Measurements from ENCODE around the gene PCBP2. TPM values are rescaled to one million over a fixed set of nuclear protein-coding genes. Genes with fewer than 3 reads are reported as not detected.

Gene PCBP2
- total RNA-seq, 1 donor from 2014 or later = 488 TPM

- TF ChIP-seq POLR2AphosphoS5 (IDR thresholded peaks at IDR 0.05; ENCODE audit: insufficient read depth in 1 of 2, low read depth in 1 of 2) (no peak), CTCF (IDR thresholded peaks at IDR 0.05) (no peak), POLR2A (IDR thresholded peaks at IDR 0.05) (no peak)
- Histone ChIP-seq H3K27me3 (no peaks in the 10 kb centered on the region), H3K4me1 (peaks cover 38% of the 10 kb centered on the region), H3K4me3 (no peak overlapping the region), H3K27ac (no peak overlapping the region), H3K36me3 (peaks cover 0 to 81% of the 10 kb centered on the region in 2 donors), H3K9me3 (no peaks in the 10 kb centered on the region)
- DNase-seq (ENCODE audit: extremely low spot score in 2 of 2) = no peak
- intact Hi-C loops (cut with DNase I) = no loop called here
Measured at GRCh38 chr12:53481939-53482586, 30.2 kb downstream of the PCBP2 start.

- Histone ChIP-seq H3K9me3 (no peaks in the 10 kb centered on the region), H3K4me3 (no peak overlapping the region), H3K27me3 (no peaks in the 10 kb centered on the region), H3K36me3 (peaks cover 0 to 76% of the 10 kb centered on the region in 2 donors), H3K4me1 (peaks cover 37% of the 10 kb centered on the region), H3K27ac (no peak overlapping the region)
- no peak for TF ChIP-seq POLR2A (IDR thresholded peaks at IDR 0.05)
- TF ChIP-seq CTCF (IDR thresholded peaks at IDR 0.05) = no peak
- TF ChIP-seq POLR2AphosphoS5 (IDR thresholded peaks at IDR 0.05; ENCODE audit: insufficient read depth in 1 of 2, low read depth in 1 of 2) = no peak
- no peak for DNase-seq (ENCODE audit: extremely low spot score in 2 of 2)
- intact Hi-C loops (cut with DNase I) = no loop called here
Measured at GRCh38 chr12:53482626-53483168, 30.8 kb downstream of the PCBP2 start.

GRCh38 chr12:53483225-53483978, 31.5 kb downstream of the PCBP2 start:
- Histone ChIP-seq H3K27ac (no peak overlapping the region), H3K4me3 (no peak overlapping the region), H3K9me3 (no peaks in the 10 kb centered on the region), H3K4me1 (peaks cover 37% of the 10 kb centered on the region), H3K36me3 (peaks cover 0 to 69% of the 10 kb centered on the region in 2 donors), H3K27me3 (no peaks in the 10 kb centered on the region)
- TF ChIP-seq POLR2AphosphoS5 (IDR thresholded peaks at IDR 0.05; ENCODE audit: insufficient read depth in 1 of 2, low read depth in 1 of 2) (no peak), CTCF (IDR thresholded peaks at IDR 0.05) (no peak), POLR2A (IDR thresholded peaks at IDR 0.05) (no peak)
- intact Hi-C loops (cut with DNase I) = no loop called here
- no peak for DNase-seq (ENCODE audit: extremely low spot score in 2 of 2)

GRCh38 chr12:53483979-53484377, 32.1 kb downstream of the PCBP2 start:
- Histone ChIP-seq H3K36me3 (peaks cover 0 to 64% of the 10 kb centered on the region in 2 donors), H3K9me3 (no peaks in the 10 kb centered on the region), H3K27me3 (no peaks in the 10 kb centered on the region), H3K27ac (no peak overlapping the region), H3K4me1 (peaks cover 37% of the 10 kb centered on the region), H3K4me3 (no peak overlapping the region)
- DNase-seq (ENCODE audit: extremely low spot score in 2 of 2) = no peak
- TF ChIP-seq CTCF (IDR thresholded peaks at IDR 0.05) (no peak), POLR2AphosphoS5 (IDR thresholded peaks at IDR 0.05; ENCODE audit: insufficient read depth in 1 of 2, low read depth in 1 of 2) (no peak), POLR2A (IDR thresholded peaks at IDR 0.05) (no peak)
- intact Hi-C loops (cut with DNase I) = no loop called here
